ENCODE measurements around the gene CARM1. TPM values are rescaled to one million over a fixed set of nuclear protein-coding genes. Genes with fewer than 3 reads are reported as not detected.

CARM1 gene
- total RNA-seq, 4 donors from 2014 or later, result 11.8 to 20.5 (median 16.5) TPM

DNA sequence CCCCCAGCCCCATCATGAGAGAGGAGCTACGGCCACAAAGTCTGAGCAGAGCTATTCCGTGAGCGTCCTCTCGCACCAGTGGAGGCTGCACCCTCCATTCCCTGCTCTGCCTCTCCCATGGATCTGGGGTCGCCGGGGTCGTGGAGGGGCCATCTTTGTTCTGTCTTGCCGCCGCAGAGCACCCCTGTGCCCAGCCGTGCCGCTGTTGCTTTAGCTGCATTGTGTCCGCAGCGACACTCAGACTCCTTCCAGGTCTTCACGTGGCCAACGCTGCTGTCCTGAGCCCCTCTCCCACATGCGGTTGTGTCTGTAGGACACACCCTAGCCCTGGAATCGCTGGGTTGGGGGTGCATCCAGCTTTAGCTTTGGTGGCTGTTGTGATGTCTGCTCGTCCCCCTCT lies 41.3 kb downstream of the CARM1 start:
- ATAC-seq (ENCODE audit: low FRiP score) (no peak), DNase-seq (ENCODE audit: low spot score) (no peak)
- TF ChIP-seq, protein P1, sequence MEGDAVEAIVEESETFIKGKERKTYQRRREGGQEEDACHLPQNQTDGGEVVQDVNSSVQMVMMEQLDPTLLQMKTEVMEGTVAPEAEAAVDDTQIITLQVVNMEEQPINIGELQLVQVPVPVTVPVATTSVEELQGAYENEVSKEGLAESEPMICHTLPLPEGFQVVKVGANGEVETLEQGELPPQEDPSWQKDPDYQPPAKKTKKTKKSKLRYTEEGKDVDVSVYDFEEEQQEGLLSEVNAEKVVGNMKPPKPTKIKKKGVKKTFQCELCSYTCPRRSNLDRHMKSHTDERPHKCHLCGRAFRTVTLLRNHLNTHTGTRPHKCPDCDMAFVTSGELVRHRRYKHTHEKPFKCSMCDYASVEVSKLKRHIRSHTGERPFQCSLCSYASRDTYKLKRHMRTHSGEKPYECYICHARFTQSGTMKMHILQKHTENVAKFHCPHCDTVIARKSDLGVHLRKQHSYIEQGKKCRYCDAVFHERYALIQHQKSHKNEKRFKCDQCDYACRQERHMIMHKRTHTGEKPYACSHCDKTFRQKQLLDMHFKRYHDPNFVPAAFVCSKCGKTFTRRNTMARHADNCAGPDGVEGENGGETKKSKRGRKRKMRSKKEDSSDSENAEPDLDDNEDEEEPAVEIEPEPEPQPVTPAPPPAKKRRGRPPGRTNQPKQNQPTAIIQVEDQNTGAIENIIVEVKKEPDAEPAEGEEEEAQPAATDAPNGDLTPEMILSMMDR (IDR thresholded peaks at IDR 0.05), result no peak

DNA sequence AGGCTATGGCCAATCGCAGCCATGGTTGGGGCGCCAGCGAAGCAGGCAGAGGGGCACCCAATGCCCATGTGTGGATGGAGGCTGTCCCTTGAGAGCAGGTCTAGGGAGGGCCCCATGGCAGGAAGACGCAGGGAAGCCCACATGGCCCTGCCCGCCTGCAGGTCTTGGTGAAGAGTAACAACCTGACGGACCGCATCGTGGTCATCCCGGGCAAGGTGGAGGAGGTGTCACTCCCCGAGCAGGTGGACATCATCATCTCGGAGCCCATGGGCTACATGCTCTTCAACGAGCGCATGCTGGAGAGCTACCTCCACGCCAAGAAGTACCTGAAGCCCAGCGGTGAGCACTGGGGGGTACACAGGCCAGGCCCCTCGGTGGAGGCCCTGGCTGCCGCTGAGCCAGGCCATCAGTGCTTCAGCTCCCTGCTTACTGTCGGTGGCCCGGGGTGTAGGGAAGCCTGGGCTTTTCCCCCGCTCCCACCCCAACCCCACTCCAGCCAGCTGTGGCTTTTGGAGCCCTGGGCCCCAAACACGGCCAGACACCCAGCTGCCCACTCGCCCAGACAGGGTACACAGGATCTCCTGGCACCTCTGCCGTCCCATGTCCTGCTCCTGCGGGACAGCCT lies 42.5 kb downstream of the CARM1 start:
- TF ChIP-seq, protein P1 (IDR thresholded peaks at IDR 0.05), result no peak
- no peak for ATAC-seq (ENCODE audit: low FRiP score)
- no peak for DNase-seq (ENCODE audit: low spot score)

DNA sequence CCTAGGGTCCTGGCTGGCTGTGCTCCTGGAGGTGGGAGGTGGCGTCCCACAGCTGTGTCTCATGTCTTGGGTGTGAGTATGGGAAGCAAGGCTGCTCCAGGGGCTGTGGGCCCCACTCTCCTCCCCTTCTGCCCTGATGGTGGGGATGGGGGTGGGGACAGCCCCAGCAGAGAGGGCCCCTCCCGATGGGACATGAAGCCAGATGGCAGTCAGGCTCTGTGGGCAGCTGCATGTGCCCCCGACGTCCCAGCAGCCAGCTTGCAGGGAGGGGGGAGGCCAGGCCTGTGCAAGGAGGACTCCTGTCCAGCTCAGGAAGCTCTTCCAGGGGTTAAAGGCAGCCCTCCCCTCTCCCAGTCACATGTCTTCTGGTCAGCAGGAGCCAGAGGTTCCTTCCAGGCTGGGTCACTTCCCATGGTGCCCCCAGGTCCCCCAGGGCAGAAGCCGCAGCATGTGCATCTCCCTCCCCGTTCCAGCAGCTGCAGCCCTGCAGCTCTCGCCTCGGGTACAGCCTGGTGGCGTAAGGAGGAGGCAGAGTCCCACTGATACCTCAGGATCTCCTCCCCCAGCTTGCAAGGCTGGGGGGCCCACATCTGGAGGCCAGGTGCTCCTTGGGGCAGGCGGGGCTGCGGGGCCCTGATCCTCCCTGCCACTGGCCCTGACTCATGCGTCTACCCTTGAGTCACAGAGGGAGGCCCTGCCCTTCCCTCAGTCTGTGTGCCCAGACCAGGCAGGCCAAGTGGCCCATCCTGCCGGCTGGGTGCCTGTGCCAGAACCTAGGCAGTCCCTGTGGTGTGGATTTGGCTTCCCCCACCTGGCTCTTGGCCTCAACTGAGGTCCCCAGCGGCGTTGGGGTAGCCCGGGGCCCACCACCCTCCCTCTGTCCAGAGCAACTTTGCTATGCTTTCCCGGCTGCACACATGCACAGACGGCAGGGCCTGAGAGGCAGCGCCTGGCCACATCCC lies 44.1 kb downstream of the CARM1 start:
- TF ChIP-seq, protein P1 (IDR thresholded peaks at IDR 0.05), result no peak
- DNase-seq (ENCODE audit: low spot score) (no peak), ATAC-seq (ENCODE audit: low FRiP score) (no peak)

DNA sequence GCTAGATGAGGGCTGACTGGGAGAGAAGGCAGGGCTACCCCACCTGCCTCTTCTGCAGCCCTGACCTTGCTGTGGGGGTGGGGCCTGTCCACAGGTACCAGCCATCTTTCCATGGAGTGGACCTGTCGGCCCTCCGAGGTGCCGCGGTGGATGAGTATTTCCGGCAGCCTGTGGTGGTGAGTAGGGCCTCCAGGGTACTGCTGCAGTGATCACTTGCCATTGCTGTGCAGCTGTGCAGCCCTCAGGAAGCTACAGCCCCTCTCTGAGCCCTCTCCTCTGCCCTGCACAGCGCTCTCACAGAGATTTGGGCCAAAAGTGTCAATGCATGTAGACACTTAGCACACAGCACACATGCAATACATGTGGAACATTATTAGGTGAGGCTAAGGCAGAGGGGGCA lies 45.2 kb downstream of the CARM1 start:
- TF ChIP-seq, protein P1 (IDR thresholded peaks at IDR 0.05), result no peak
- ATAC-seq (ENCODE audit: low FRiP score), result no peak
- no peak for DNase-seq (ENCODE audit: low spot score)

DNA sequence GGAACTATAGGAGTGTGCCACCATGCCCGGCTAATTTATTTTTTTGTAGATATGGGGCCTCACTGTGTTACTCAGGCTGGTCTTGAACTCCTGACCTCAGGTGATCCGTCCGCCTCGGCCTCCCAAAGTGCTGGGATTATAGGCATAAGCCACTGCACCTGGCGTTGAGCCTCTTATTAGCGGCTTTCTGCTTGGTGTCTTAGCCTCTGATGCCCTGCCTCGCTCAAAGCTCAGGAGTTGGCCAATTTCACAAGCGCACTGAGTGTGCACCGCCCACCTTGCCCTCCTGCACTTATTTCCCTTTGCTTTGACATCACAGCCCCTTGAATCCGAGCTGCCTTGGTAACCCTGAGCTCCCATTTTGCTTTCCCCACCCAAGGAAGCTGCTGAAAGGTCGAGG lies 47.0 kb downstream of the CARM1 start:
- TF ChIP-seq, protein P1 (IDR thresholded peaks at IDR 0.05), result no peak
- ATAC-seq (ENCODE audit: low FRiP score) (no peak), DNase-seq (ENCODE audit: low spot score) (no peak)

DNA sequence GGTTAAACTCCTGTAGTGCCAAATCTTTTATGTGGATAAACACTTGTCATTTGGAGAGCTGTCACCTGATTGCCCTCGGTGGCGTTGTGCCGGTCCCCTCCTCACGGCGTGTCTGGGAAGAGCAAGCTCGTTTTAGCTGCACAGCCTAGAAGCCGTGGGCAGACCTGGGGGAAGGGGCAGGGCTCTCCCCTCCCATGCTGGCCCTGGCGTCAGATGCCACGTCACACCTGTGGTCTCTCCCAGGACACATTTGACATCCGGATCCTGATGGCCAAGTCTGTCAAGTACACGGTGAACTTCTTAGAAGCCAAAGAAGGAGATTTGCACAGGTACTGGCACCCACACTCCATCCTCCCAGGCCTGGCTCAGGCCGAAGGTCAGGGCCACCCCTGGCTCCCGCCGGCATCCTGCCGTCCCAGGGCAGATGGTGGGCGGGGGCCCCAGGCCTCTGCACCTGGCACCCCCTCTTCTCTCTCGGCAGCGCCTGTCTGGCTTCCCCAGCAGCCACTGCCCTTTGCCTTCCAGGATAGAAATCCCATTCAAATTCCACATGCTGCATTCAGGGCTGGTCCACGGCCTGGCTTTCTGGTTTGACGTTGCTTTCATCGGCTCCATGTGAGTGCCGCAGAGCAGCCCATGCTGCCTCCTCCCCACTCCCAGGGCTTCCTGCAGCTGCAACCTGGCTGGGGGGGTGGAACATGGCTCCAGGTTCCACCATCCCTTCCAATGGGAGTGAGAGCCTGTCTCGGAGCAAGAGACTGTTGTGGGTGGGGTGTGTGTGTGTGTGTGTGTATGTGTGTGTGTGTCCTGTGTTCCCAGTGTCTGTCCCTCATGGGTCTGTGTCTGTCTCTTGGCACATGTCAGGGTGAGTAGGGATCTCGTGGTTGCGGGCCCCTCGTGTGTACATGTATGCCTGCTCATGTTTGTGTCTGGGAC lies 48.3 kb downstream of the CARM1 start:
- no peak for DNase-seq (ENCODE audit: low spot score)
- ATAC-seq (ENCODE audit: low FRiP score), result no peak
- TF ChIP-seq, protein P1 (IDR thresholded peaks at IDR 0.05), result no peak

Measured in omental fat pad (tissue), 4 donors.